ENCODE data around the gene KCNA2.

The KCNA2 gene

GRCh38 chr1:110602466-110602865, 3.7 kb downstream of the KCNA2 start:
- DNase-seq (ENCODE audit: low read depth): no peak

- DNase-seq (ENCODE audit: low read depth): no peak
Measured at GRCh38 chr1:110601332-110601731, 4.8 kb downstream of the KCNA2 start.

GRCh38 chr1:110600716-110601115, 5.4 kb downstream of the KCNA2 start:
- no peak for DNase-seq (ENCODE audit: low read depth)

GRCh38 chr1:110597966-110598365, 8.2 kb downstream of the KCNA2 start:
- DNase-seq (ENCODE audit: low read depth): no peak

GRCh38 chr1:110596312-110596711, 9.8 kb downstream of the KCNA2 start:
- DNase-seq (ENCODE audit: low read depth): no peak

- DNase-seq (ENCODE audit: low read depth): no peak
Measured at GRCh38 chr1:110595353-110595710, 10.8 kb downstream of the KCNA2 start.

GRCh38 chr1:110594456-110595352, 11.5 kb downstream of the KCNA2 start:
- no peak for DNase-seq (ENCODE audit: low read depth)

- DNase-seq (ENCODE audit: low read depth): no peak
Measured at GRCh38 chr1:110593902-110594301, 12.3 kb downstream of the KCNA2 start.

- DNase-seq (ENCODE audit: low read depth): no peak
Measured at GRCh38 chr1:110591956-110592355, 14.2 kb downstream of the KCNA2 start.

- DNase-seq (ENCODE audit: low read depth): no peak
Measured at GRCh38 chr1:110588991-110589390, 17.2 kb downstream of the KCNA2 start.

GRCh38 chr1:110588486-110588885, 17.7 kb downstream of the KCNA2 start:
- DNase-seq (ENCODE audit: low read depth): no peak

- DNase-seq (ENCODE audit: low read depth): no peak
Measured at GRCh38 chr1:110587906-110588305, 18.3 kb downstream of the KCNA2 start.

GRCh38 chr1:110585481-110585880, 20.7 kb downstream of the KCNA2 start:
- no peak for DNase-seq (ENCODE audit: low read depth)

- no peak for DNase-seq (ENCODE audit: low read depth)
Measured at GRCh38 chr1:110584045-110584444, 22.1 kb downstream of the KCNA2 start.

GRCh38 chr1:110583505-110583904, 22.7 kb downstream of the KCNA2 start:
- DNase-seq (ENCODE audit: low read depth): no peak

- DNase-seq (ENCODE audit: low read depth): no peak
Measured at GRCh38 chr1:110582378-110582777, 23.8 kb downstream of the KCNA2 start.

GRCh38 chr1:110581682-110582145, 24.4 kb downstream of the KCNA2 start:
- no peak for DNase-seq (ENCODE audit: low read depth)

GRCh38 chr1:110580244-110580643, 25.9 kb downstream of the KCNA2 start:
- DNase-seq (ENCODE audit: low read depth): no peak

- DNase-seq (ENCODE audit: low read depth): no peak
Measured at GRCh38 chr1:110579460-110579859, 26.7 kb downstream of the KCNA2 start.

GRCh38 chr1:110576441-110576840, 29.7 kb downstream of the KCNA2 start:
- DNase-seq (ENCODE audit: low read depth): no peak

GRCh38 chr1:110573314-110573713, 32.8 kb downstream of the KCNA2 start:
- DNase-seq (ENCODE audit: low read depth): no peak

GRCh38 chr1:110572751-110573150, 33.4 kb downstream of the KCNA2 start:
- no peak for DNase-seq (ENCODE audit: low read depth)

- DNase-seq (ENCODE audit: low read depth): no peak
Measured at GRCh38 chr1:110570901-110571300, 35.3 kb downstream of the KCNA2 start.

GRCh38 chr1:110570307-110570706, 35.9 kb downstream of the KCNA2 start:
- DNase-seq (ENCODE audit: low read depth): no peak

Measured in activated T-helper 9 cell treated with anti-CD3 and anti-CD28 coated beads, Interleukin-2, amount 50 U/mL, for 16 hours (primary cell).